Embryonic facial prominence (tissue), 1 donor: ENCODE measurements around the gene KRTAP26-1.
A peak's percentile ranks its signal among the peaks of the same experiment; 100 is the strongest.

Experiments
- DNase-seq: peaks from one replicate; pipeline ENCODE4 v3.0.0-alpha.2; 2016; ENCODE audit errors: extremely low spot score

Gene KRTAP26-1

GRCh38 chr21:30271611-30272010, 48.5 kb downstream of the KRTAP26-1 start:
- DNase-seq: peak; percentile 17

- no peak for DNase-seq
Measured at GRCh38 chr21:30271156-30271555, 49.0 kb downstream of the KRTAP26-1 start.

DNA sequence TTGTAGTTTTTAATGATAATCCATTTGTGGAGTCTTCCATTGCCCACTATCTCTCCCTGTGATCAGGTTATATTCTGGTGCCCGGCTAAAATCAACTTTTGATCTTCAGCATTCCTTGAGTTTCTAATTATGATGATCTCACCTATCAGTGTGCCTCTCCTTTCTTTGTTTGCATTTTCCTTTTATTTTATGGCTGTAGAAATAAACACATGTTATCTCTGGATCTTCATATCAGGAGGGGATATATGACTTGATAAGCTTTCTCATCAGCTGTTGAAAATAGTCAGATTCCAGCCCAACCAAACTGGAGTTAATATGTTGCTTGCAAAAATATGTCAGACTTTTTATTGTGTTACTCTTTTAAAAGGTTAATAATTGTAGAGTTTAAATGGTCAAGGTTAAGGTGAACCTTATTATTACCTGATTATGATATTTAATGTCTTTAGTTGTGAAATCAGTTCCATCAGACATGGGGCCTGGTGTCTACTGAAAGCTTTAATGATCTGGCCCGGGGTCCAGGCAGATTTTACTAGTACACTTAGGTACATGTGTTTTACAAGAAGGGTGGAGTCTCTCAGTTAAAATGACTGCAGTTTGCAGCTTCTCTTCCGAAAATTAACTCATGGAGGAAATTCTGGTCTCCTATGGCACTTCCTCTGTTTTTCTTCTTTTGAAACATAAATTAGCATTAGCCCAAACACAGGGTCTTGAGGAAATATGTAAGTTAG, 50.1 kb downstream of the KRTAP26-1 start:
- no peak for DNase-seq
